ENCODE measurements around the gene ALG3. TPM values are rescaled to one million over a fixed set of nuclear protein-coding genes. Genes with fewer than 3 reads are reported as not detected.

The ALG3 gene
- total and polyA plus RNA-seq, 9 of the 15 experiments (the other 6 are each of a cell fraction or from before 2014, with no cell fraction given) = 37.5 to 107 (median 80.1) TPM

GRCh38 chr3:184241447-184242296 is 7.1 kb downstream of the ALG3 start (continued):
- peak; percentile 87 for TF ChIP-seq REST (IDR thresholded peaks at IDR 0.05; ENCODE audit: borderline replicate concordance)
- peak; percentile 75; the same call in 1 of the 2 replicates for TF ChIP-seq REST (CRISPR knock-in tag; IDR thresholded peaks at IDR 0.05; ENCODE audit: low read depth)
- TF ChIP-seq ZNF408 (CRISPR knock-in tag; IDR thresholded peaks at IDR 0.05; ENCODE audit: low read depth) = no peak
- TF ChIP-seq POLR2AphosphoS5 (IDR thresholded peaks at IDR 0.05; ENCODE audit: control insufficient read depth, insufficient read depth, low read depth, low read length) = peak; percentile 57; the same call in 1 of the 2 replicates
- no peak for TF ChIP-seq TAF9B (IDR thresholded peaks at IDR 0.05; ENCODE audit: partially characterized antibody)
- no peak for TF ChIP-seq NCOA6 (IDR thresholded peaks at IDR 0.05)
- TF ChIP-seq HDAC8 (tag; IDR thresholded peaks at IDR 0.05) = no peak
- TF ChIP-seq ZEB2 (IDR thresholded peaks at IDR 0.05) = peak; percentile 56; the same call in 1 of the 2 replicates
- 0 out of 2 replicates have a peak, but pooled peaks have one; percentile 10 for TF ChIP-seq DEAF1 (CRISPR knock-in tag; IDR thresholded peaks at IDR 0.05)
- no peak for TF ChIP-seq SMAD1 (IDR thresholded peaks at IDR 0.05; ENCODE audit: low read depth, low read length, partially characterized antibody)
- no peak for TF ChIP-seq PHB2 (IDR thresholded peaks at IDR 0.05; ENCODE audit: low read depth)
- no peak for TF ChIP-seq NCOR1 (IDR thresholded peaks at IDR 0.05)
- TF ChIP-seq SMARCA4 (IDR thresholded peaks at IDR 0.05) = no peak
- no peak for TF ChIP-seq HES1 (IDR thresholded peaks at IDR 0.05; ENCODE audit: low read depth)
- TF ChIP-seq ZNF121 (CRISPR knock-in tag; conservative IDR thresholded peaks at IDR 0.05) = no peak
- no peak for TF ChIP-seq ETV1 (tag; conservative IDR thresholded peaks at IDR 0.05; ENCODE audit: low read depth)
- no peak for TF ChIP-seq KLF1 (tag; IDR thresholded peaks at IDR 0.05)

Measured in K562 (cell line).